Measurements from ENCODE around the gene MCRIP1.
A peak's percentile ranks its signal among the peaks of the same experiment; 100 is the strongest.

DNA sequence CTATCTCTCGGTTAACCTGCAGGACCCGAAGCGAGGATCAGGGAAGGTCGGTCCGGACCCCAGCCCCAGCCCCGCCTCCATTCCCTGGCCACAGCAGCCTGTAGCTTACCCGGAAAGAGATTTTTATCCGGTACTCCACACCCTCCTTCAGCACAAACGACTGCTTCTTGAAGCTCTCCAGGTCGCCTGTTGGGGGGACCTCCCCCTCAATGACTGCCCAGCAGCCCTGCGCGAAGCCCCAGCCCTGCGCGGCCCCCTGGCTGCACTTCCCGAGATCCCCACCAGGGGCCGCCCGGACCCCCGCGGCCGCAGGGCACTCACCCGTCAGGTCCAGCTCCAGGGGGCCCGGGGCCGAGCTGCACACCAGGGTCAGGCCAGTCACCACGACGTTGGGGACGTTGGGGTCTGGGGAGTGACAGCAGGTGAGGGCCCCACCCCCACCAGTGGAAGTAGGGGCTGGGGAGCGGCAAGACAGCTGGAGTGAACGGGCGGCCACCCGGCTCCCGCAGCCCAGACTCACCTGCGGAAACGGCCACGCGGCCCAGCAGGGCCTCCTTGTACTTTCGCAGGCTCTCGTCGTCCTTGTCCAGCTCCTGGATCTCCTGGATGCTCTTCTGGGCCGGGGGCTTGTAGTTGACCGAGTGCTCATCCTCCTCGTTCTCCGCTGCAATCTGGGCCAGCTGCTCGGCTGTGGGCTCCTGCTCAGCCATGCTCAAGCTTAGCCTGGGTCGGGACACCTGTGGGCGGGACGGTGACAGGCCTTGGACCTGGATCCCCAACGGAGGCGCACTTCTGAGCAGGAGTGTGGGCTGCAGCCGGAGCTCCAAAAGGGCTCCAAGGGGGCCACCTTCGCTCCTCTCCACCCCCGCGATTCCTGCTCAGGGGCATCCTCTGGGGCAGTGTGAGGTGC is 36.4 kb upstream of the MCRIP1 start:
- TF ChIP-seq, protein P1, sequence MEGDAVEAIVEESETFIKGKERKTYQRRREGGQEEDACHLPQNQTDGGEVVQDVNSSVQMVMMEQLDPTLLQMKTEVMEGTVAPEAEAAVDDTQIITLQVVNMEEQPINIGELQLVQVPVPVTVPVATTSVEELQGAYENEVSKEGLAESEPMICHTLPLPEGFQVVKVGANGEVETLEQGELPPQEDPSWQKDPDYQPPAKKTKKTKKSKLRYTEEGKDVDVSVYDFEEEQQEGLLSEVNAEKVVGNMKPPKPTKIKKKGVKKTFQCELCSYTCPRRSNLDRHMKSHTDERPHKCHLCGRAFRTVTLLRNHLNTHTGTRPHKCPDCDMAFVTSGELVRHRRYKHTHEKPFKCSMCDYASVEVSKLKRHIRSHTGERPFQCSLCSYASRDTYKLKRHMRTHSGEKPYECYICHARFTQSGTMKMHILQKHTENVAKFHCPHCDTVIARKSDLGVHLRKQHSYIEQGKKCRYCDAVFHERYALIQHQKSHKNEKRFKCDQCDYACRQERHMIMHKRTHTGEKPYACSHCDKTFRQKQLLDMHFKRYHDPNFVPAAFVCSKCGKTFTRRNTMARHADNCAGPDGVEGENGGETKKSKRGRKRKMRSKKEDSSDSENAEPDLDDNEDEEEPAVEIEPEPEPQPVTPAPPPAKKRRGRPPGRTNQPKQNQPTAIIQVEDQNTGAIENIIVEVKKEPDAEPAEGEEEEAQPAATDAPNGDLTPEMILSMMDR (IDR thresholded peaks at IDR 0.05): peak; percentile 82 to 96 (median 90)
- no peak for TF ChIP-seq POLR2AphosphoS5 (IDR thresholded peaks at IDR 0.05)
